Stomach smooth muscle (tissue), 2 donors: ENCODE results near the gene ARL15.
"Not testable (repeated sequence)": the region's sequence is repeated elsewhere in the genome, so short reads cannot be mapped to it uniquely, and the experiment has no call there.

ENCODE experiments used
- H3K27ac ChIP-seq: one replicate; pipeline ENCODE4 v1.7.0; 2013; ENCODE audit warnings: mild to moderate bottlenecking, low read length, inconsistent platforms
- H3K27me3 ChIP-seq, 2 donors: one replicate each; pipeline ENCODE4 v1.7.0; 2013; ENCODE audit warnings: low read length in 2 of 2; ENCODE audit not compliant: insufficient read depth in 2 of 2, control insufficient read depth in 1 of 2
- H3K36me3 ChIP-seq, 2 donors: one replicate each; pipeline ENCODE4 v1.7.0; 2013; ENCODE audit warnings: low read length in 2 of 2; ENCODE audit not compliant: control insufficient read depth in 2 of 2, insufficient read depth in 2 of 2
- H3K4me1 ChIP-seq: one replicate; pipeline ENCODE4 v1.7.0; 2013; ENCODE audit warnings: low read length; ENCODE audit not compliant: control insufficient read depth, insufficient read depth
- H3K4me3 ChIP-seq, 2 donors: one replicate each; pipeline ENCODE4 v1.7.0; 2013; ENCODE audit warnings: low read length in 2 of 2
- H3K9ac ChIP-seq, 2 donors: one replicate each; pipeline ENCODE4 v1.7.0; 2013; ENCODE audit warnings: low read length in 2 of 2, mild to moderate bottlenecking in 1 of 2
- H3K9me3 ChIP-seq, 2 donors: one replicate each; pipeline ENCODE4 v1.7.0; 2013; ENCODE audit warnings: low read length in 2 of 2; ENCODE audit not compliant: control insufficient read depth in 2 of 2
- donor health status: healthy.
- donor health status: Pancreatic carcinoma.

Gene ARL15

DNA sequence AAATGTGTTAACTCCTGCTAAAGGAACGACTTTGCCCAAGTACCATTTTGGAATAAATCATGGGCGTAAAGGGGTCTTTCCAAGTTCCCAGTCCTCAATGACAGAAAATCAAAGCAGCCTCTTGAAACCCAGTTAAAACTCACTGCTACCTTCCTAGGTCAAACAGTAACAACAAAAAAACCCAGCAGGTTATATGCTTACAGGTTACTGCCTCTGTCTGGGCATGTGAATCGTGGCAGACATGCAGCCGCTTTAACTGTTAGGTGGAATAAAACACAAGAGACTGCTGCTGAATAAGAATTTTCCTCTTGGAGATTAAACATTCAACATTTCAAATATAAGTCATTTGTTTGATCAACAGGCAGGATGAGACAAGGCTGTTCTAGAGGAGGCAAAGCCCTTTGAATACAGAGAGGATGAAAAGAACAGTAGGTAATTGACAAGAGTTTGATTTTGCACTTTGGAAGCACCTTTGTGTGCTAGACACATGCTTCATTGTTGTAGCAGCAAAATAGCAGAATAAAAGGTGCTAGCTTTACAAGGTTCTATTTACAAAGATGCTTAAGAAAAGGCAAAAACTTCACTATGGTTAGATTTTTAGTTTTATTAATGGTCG lies 430.6 kb downstream of the ARL15 start:
- H3K9me3 ChIP-seq: no peaks in the 10 kb centered on the region
- H3K27me3 ChIP-seq: no peaks in the 10 kb centered on the region
- no peak overlapping the region for H3K27ac ChIP-seq
- no peaks in the 10 kb centered on the region for H3K36me3 ChIP-seq
- H3K4me1 ChIP-seq: no peaks in the 10 kb centered on the region
- no peak overlapping the region for H3K9ac ChIP-seq
- no peak overlapping the region for H3K4me3 ChIP-seq

GRCh38 chr5:53878015-53878414 lies 432.4 kb downstream of the ARL15 start:
- Histone ChIP-seq H3K9me3 (no peaks in the 10 kb centered on the region), H3K4me3 (no peak overlapping the region), H3K4me1 (no peaks in the 10 kb centered on the region), H3K27ac (no peak overlapping the region), H3K9ac (no peak overlapping the region), H3K36me3 (no peaks in the 10 kb centered on the region), H3K27me3 (no peaks in the 10 kb centered on the region)

- Histone ChIP-seq H3K27me3 (no peaks in the 10 kb centered on the region), H3K4me1 (no peaks in the 10 kb centered on the region), H3K27ac (no peak overlapping the region), H3K9me3 (no peaks in the 10 kb centered on the region), H3K4me3 (no peak overlapping the region), H3K36me3 (no peaks in the 10 kb centered on the region), H3K9ac (no peak overlapping the region)
Measured at GRCh38 chr5:53877243-53877642, 433.1 kb downstream of the ARL15 start.

GRCh38 chr5:53874409-53874808 lies 436.0 kb downstream of the ARL15 start:
- H3K9ac ChIP-seq: no peak overlapping the region
- no peaks in the 10 kb centered on the region for H3K4me1 ChIP-seq
- H3K36me3 ChIP-seq: no peaks in the 10 kb centered on the region
- H3K27ac ChIP-seq: no peak overlapping the region
- no peaks in the 10 kb centered on the region for H3K9me3 ChIP-seq
- H3K4me3 ChIP-seq: no peak overlapping the region
- H3K27me3 ChIP-seq: no peaks in the 10 kb centered on the region

GRCh38 chr5:53873235-53873634 lies 437.1 kb downstream of the ARL15 start:
- Histone ChIP-seq H3K27ac (no peak overlapping the region), H3K4me3 (no peak overlapping the region), H3K27me3 (no peaks in the 10 kb centered on the region), H3K9me3 (no peaks in the 10 kb centered on the region), H3K4me1 (no peaks in the 10 kb centered on the region), H3K9ac (no peak overlapping the region), H3K36me3 (no peaks in the 10 kb centered on the region)

DNA sequence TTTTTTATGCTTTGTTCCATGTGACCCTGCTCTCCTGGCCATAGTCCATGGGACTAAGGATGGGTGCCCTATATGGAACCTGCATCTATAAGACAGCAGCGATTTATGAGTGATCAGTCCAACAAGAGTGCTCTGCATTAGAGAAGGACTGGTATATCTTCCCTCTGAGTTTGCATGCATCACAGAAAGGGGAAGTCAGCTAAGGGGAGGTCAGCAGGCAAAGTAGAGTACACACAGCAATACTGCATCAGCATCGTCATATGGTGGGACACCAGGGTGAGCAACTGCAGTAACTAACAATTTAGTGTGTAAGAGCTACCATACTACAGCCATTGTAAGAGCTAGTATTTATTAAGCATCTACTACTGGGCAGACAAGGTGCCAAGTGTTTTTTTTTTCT lies 438.6 kb downstream of the ARL15 start:
- Histone ChIP-seq H3K27ac (no peak overlapping the region), H3K9ac (no peak overlapping the region), H3K36me3 (no peaks in the 10 kb centered on the region), H3K9me3 (no peaks in the 10 kb centered on the region), H3K27me3 (no peaks in the 10 kb centered on the region), H3K4me1 (no peaks in the 10 kb centered on the region), H3K4me3 (no peak overlapping the region)

DNA sequence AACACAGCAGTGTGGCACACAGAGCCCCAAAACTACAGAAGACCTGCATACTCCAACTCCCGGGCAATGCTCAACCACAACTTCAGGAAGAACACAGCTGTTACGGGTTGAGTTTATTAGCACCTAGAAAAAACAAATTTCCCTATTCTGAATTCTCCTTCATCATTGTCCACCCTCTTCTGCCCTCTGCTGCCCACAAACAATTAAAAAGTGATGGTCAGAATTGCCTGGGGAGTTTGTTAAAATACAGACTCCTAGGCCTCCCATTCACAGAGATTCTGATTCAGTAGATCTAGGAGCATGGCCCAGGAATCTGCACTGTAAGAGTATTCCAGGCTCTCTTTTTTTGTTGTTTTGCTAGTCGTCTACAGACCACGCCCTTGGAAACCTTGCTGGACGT lies 439.3 kb downstream of the ARL15 start:
- Histone ChIP-seq H3K27ac (no peak overlapping the region), H3K9me3 (no peaks in the 10 kb centered on the region), H3K4me1 (no peaks in the 10 kb centered on the region), H3K4me3 (no peak overlapping the region), H3K27me3 (no peaks in the 10 kb centered on the region), H3K9ac (no peak overlapping the region), H3K36me3 (no peaks in the 10 kb centered on the region)

- no peak overlapping the region for H3K4me3 ChIP-seq
- H3K27ac ChIP-seq: no peak overlapping the region
- H3K36me3 ChIP-seq: no peaks in the 10 kb centered on the region
- H3K9me3 ChIP-seq: peaks cover 0 to 7% of the 10 kb centered on the region in 2 donors
- H3K9ac ChIP-seq: no peak overlapping the region
- H3K27me3 ChIP-seq: no peaks in the 10 kb centered on the region
- no peaks in the 10 kb centered on the region for H3K4me1 ChIP-seq
Measured at GRCh38 chr5:53858700-53859456, 451.5 kb downstream of the ARL15 start.

GRCh38 chr5:53856506-53856905 lies 453.9 kb downstream of the ARL15 start:
- Histone ChIP-seq H3K9me3 (peaks cover 0 to 7% of the 10 kb centered on the region in 2 donors), H3K36me3 (no peaks in the 10 kb centered on the region), H3K4me1 (no peaks in the 10 kb centered on the region), H3K4me3 (no peak overlapping the region), H3K27ac (no peak overlapping the region), H3K9ac (no peak overlapping the region), H3K27me3 (no peaks in the 10 kb centered on the region)

GRCh38 chr5:53836851-53837430 lies 473.4 kb downstream of the ARL15 start:
- H3K4me3 ChIP-seq, H3K4me1 ChIP-seq, H3K9ac ChIP-seq, H3K36me3 ChIP-seq, H3K27me3 ChIP-seq, H3K9me3 ChIP-seq, H3K27ac ChIP-seq: not testable (repeated sequence)

DNA sequence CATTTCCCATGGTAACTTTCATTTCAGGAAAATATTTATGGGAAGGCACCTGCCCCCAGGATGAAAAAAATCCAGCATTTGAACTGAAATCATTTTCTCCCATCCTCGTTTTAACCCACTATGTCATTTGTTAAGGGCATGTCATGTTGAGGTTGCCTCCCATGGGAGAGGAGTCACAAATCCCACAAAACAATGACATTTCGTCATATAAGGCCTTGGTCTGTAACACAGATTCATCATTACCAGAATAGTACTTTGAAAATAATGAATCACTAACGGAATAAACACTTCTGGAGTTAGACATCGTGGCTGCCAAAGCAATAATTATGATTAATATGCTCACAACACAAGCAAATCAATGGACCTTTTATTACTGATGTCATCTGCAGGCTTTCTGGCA lies 475.9 kb downstream of the ARL15 start:
- H3K27me3 ChIP-seq: no peaks in the 10 kb centered on the region
- H3K9me3 ChIP-seq: peaks cover 0 to 3% of the 10 kb centered on the region in 2 donors
- H3K4me1 ChIP-seq: no peaks in the 10 kb centered on the region
- H3K36me3 ChIP-seq: no peaks in the 10 kb centered on the region
- no peak overlapping the region for H3K9ac ChIP-seq
- no peak overlapping the region for H3K4me3 ChIP-seq
- no peak overlapping the region for H3K27ac ChIP-seq
